ENCODE results near the gene SCARB1. TPM values are rescaled to one million over a fixed set of nuclear protein-coding genes. Genes with fewer than 3 reads are reported as not detected.

The SCARB1 gene
- total RNA-seq, 1 donor from 2014 or later = 81.1 TPM

- DNase-seq (ENCODE audit: low spot score in 2 of 2) = no peak
- Histone ChIP-seq H3K4me3 (no peak overlapping the region), H3K27ac (no peak overlapping the region), H3K36me3 (peaks cover 0 to 11% of the 10 kb centered on the region in 2 donors), H3K4me1 (no peaks in the 10 kb centered on the region), H3K27me3 (no peaks in the 10 kb centered on the region), H3K9me3 (no peaks in the 10 kb centered on the region)
- TF ChIP-seq CTCF (IDR thresholded peaks at IDR 0.05) = no peak
- intact Hi-C loops (cut with DNase I) = no loop called here
Measured at GRCh38 chr12:124816295-124816854, 47.3 kb downstream of the SCARB1 start.

- no peak for DNase-seq (ENCODE audit: low spot score in 2 of 2)
- no peak for TF ChIP-seq CTCF (IDR thresholded peaks at IDR 0.05)
- Histone ChIP-seq H3K4me1 (no peaks in the 10 kb centered on the region), H3K9me3 (no peaks in the 10 kb centered on the region), H3K4me3 (no peak overlapping the region), H3K27ac (no peak overlapping the region), H3K27me3 (no peaks in the 10 kb centered on the region), H3K36me3 (peaks cover 0 to 11% of the 10 kb centered on the region in 2 donors)
- intact Hi-C loops (cut with DNase I) = no loop called here
Measured at GRCh38 chr12:124814741-124815613, 48.7 kb downstream of the SCARB1 start.

- Histone ChIP-seq H3K27ac (no peak overlapping the region), H3K27me3 (no peaks in the 10 kb centered on the region), H3K4me1 (no peaks in the 10 kb centered on the region), H3K4me3 (no peak overlapping the region), H3K9me3 (no peaks in the 10 kb centered on the region), H3K36me3 (peaks cover 0 to 11% of the 10 kb centered on the region in 2 donors)
- intact Hi-C loops (cut with DNase I) = no loop called here
- DNase-seq (ENCODE audit: low spot score in 2 of 2) = no peak
- no peak for TF ChIP-seq CTCF (IDR thresholded peaks at IDR 0.05)
Measured at GRCh38 chr12:124813782-124814181, 49.9 kb downstream of the SCARB1 start.

- Histone ChIP-seq H3K4me1 (no peaks in the 10 kb centered on the region), H3K9me3 (no peaks in the 10 kb centered on the region), H3K36me3 (peaks cover 0 to 11% of the 10 kb centered on the region in 2 donors), H3K4me3 (no peak overlapping the region), H3K27me3 (no peaks in the 10 kb centered on the region), H3K27ac (no peak overlapping the region)
- TF ChIP-seq CTCF (IDR thresholded peaks at IDR 0.05) = no peak
- no peak for DNase-seq (ENCODE audit: low spot score in 2 of 2)
- intact Hi-C loops (cut with DNase I) = no loop called here
Measured at GRCh38 chr12:124812979-124813378, 50.7 kb downstream of the SCARB1 start.

- intact Hi-C loops (cut with DNase I) = no loop called here
- H3K9me3 ChIP-seq = no peaks in the 10 kb centered on the region
- no peak overlapping the region for H3K4me3 ChIP-seq
- H3K36me3 ChIP-seq = peaks cover 0 to 11% of the 10 kb centered on the region in 2 donors
- DNase-seq (ENCODE audit: low spot score in 2 of 2) = no peak
- no peaks in the 10 kb centered on the region for H3K4me1 ChIP-seq
- no peak for TF ChIP-seq CTCF (IDR thresholded peaks at IDR 0.05)
- no peaks in the 10 kb centered on the region for H3K27me3 ChIP-seq
- H3K27ac ChIP-seq = no peak overlapping the region
Measured at GRCh38 chr12:124812356-124812755, 51.3 kb downstream of the SCARB1 start.
